Tibial nerve (tissue), 4 donors: ENCODE data around the gene RAPGEF2.
"Not testable (repeated sequence)": the region's sequence is repeated elsewhere in the genome, so short reads cannot be mapped to it uniquely, and the experiment has no call there.

Experiments
- CTCF ChIP-seq, 5 experiments: fragments of 200-600 bp in 3 of 5; fragments of 450-650 bp in 2 of 5; sonication (generic) in 3 of 5; IDR thresholded peaks; one replicate each; pipeline ENCODE4 v1.5.1; 2016 to 2019; ENCODE audit warnings: antibody characterized with exemption in 5 of 5, mild to moderate bottlenecking in 3 of 5, moderate library complexity in 2 of 5
- EP300 ChIP-seq, 2 donors: sonication (generic); formaldehyde crosslinking; IDR thresholded peaks; one replicate each; pipeline ENCODE4 v1.6.1; 2017; ENCODE audit warnings: antibody characterized with exemption in 2 of 2, mild to moderate bottlenecking in 1 of 2
- POLR2A ChIP-seq, 2 donors: fragments of 450-650 bp; IDR thresholded peaks; one replicate each; pipeline ENCODE4 v1.6.1; 2017; ENCODE audit warnings: antibody characterized with exemption in 2 of 2, mild to moderate bottlenecking in 2 of 2, moderate library complexity in 2 of 2

- TF ChIP-seq CTCF, POLR2A, EP300 (IDR thresholded peaks at IDR 0.05): not testable (repeated sequence)
These were observed 13.2 kb downstream of the RAPGEF2 start for GRCh38 chr4:159116098-159116497.
